ENCODE measurements around the gene IRAK1. TPM values are rescaled to one million over a fixed set of nuclear protein-coding genes. Genes with fewer than 3 reads are reported as not detected.

IRAK1 gene
- total and polyA plus RNA-seq, 9 of the 15 experiments (the other 6 are each of a cell fraction or from before 2014, with no cell fraction given): 11.6 to 261 (median 91.6) TPM

GRCh38 chrX:154019633-154020528, at the start of gene IRAK1 (continued):
- TF ChIP-seq UBTF (IDR thresholded peaks at IDR 0.05; ENCODE audit: borderline replicate concordance in 1 of 2, low read depth in 2 of 2, low read length in 2 of 2) (peak in 1 of 2 experiments; percentile 31; a peak in 2 of 4 replicates), POLR2H (tag; IDR thresholded peaks at IDR 0.05; ENCODE audit: low read depth) (peak; percentile 52; the same call in 1 of the 2 replicates), NR2C2 (CRISPR knock-in tag; IDR thresholded peaks at IDR 0.05) (no peak), NR2C2 (tag; IDR thresholded peaks at IDR 0.05) (peak; percentile 62), RNF2 (IDR thresholded peaks at IDR 0.05) (no peak), MAZ (CRISPR knock-in tag; conservative IDR thresholded peaks at IDR 0.05 in 1 of 2, IDR thresholded peaks at IDR 0.05 in 1 of 2) (0 out of 4 replicates have a peak, but pooled peaks of 1 of the 2 experiments have one; percentile 44), YY1 (IDR thresholded peaks at IDR 0.05; ENCODE audit: borderline replicate concordance in 1 of 3, control insufficient read depth in 1 of 3, extremely low read depth in 1 of 3, insufficient read depth in 3 of 3, insufficient read length in 1 of 3, insufficient replicate concordance in 2 of 3, low read depth in 1 of 3, low read length in 2 of 3) (peak; percentile 76 to 97 (median 94)), RB1 (IDR thresholded peaks at IDR 0.05; ENCODE audit: low read depth) (peak; percentile 84), PHF8 (IDR thresholded peaks at IDR 0.05; ENCODE audit: borderline replicate concordance, low read length) (peak; percentile 67; the same call in 1 of the 2 replicates), RCOR1 (IDR thresholded peaks at IDR 0.05; ENCODE audit: borderline replicate concordance in 1 of 2, low read depth in 2 of 2, low read length in 2 of 2) (no peak), MEF2A (IDR thresholded peaks at IDR 0.05; ENCODE audit: control insufficient read depth, low read depth, low read length) (no peak), RFX7 (CRISPR knock-in tag; IDR thresholded peaks at IDR 0.05) (no peak), CHCHD3 (CRISPR knock-in tag; IDR thresholded peaks at IDR 0.05) (no peak)
- TF ChIP-seq, protein P1, sequence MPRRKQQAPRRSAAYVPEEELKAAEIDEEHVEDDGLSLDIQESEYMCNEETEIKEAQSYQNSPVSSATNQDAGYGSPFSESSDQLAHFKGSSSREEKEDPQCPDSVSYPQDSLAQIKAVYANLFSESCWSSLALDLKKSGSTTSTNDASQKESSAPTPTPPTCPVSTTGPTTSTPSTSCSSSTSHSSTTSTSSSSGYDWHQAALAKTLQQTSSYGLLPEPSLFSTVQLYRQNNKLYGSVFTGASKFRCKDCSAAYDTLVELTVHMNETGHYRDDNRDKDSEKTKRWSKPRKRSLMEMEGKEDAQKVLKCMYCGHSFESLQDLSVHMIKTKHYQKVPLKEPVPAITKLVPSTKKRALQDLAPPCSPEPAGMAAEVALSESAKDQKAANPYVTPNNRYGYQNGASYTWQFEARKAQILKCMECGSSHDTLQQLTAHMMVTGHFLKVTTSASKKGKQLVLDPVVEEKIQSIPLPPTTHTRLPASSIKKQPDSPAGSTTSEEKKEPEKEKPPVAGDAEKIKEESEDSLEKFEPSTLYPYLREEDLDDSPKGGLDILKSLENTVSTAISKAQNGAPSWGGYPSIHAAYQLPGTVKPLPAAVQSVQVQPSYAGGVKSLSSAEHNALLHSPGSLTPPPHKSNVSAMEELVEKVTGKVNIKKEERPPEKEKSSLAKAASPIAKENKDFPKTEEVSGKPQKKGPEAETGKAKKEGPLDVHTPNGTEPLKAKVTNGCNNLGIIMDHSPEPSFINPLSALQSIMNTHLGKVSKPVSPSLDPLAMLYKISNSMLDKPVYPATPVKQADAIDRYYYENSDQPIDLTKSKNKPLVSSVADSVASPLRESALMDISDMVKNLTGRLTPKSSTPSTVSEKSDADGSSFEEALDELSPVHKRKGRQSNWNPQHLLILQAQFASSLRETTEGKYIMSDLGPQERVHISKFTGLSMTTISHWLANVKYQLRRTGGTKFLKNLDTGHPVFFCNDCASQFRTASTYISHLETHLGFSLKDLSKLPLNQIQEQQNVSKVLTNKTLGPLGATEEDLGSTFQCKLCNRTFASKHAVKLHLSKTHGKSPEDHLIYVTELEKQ (CRISPR knock-in tag; IDR thresholded peaks at IDR 0.05): no peak
- TF ChIP-seq, protein P2, sequence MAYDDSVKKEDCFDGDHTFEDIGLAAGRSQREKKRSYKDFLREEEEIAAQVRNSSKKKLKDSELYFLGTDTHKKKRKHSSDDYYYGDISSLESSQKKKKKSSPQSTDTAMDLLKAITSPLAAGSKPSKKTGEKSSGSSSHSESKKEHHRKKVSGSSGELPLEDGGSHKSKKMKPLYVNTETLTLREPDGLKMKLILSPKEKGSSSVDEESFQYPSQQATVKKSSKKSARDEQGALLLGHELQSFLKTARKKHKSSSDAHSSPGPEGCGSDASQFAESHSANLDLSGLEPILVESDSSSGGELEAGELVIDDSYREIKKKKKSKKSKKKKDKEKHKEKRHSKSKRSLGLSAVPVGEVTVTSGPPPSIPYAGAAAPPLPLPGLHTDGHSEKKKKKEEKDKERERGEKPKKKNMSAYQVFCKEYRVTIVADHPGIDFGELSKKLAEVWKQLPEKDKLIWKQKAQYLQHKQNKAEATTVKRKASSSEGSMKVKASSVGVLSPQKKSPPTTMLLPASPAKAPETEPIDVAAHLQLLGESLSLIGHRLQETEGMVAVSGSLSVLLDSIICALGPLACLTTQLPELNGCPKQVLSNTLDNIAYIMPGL (CRISPR knock-in tag; IDR thresholded peaks at IDR 0.05): no peak
- TF ChIP-seq, protein P3, sequence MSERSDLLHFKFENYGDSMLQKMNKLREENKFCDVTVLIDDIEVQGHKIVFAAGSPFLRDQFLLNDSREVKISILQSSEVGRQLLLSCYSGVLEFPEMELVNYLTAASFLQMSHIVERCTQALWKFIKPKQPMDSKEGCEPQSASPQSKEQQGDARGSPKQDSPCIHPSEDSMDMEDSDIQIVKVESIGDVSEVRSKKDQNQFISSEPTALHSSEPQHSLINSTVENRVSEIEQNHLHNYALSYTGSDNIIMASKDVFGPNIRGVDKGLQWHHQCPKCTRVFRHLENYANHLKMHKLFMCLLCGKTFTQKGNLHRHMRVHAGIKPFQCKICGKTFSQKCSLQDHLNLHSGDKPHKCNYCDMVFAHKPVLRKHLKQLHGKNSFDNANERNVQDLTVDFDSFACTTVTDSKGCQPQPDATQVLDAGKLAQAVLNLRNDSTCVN (CRISPR knock-in tag; IDR thresholded peaks at IDR 0.05): no peak
